GM12878 (cell line): Measurements from ENCODE around the gene ZNF625. TPM values are rescaled to one million over a fixed set of nuclear protein-coding genes. Genes with fewer than 3 reads are reported as not detected.
A peak's percentile ranks its signal among the peaks of the same experiment; 100 is the strongest.

ENCODE experiments used
- ATAC-seq: fragments of 200-7000 bp; cut with Tn5 transposase; 3 replicates; pipeline ENCODE4 v1.9.1; 2020; ENCODE audit warnings: mild to moderate bottlenecking, moderate library complexity
- BruUV-seq: library from RNA; stranded (reverse); fragments of 400-500 nt; replicated peaks from 2 replicates; lab custom pipeline; 2021; lab: Mats Ljungman, UMichigan
- CTCF ChIA-PET: fragments of 300-600 bp; sonication (Branson Sonifier 250); formaldehyde crosslinking; extraction: SDS; loops from one replicate; lab custom pipeline; 2021; ENCODE audit warnings: inconsistent platforms; lab: Yijun Ruan, JAX
- POLR2A ChIA-PET: fragments of 350-600 bp; formaldehyde crosslinking; extraction: SDS; loops from one replicate; lab custom pipeline; 2021; ENCODE audit warnings: inconsistent platforms; lab: Charles Lee
- RAD21 ChIA-PET: fragments of 300-600 bp; sonication (Branson Sonifier 250); formaldehyde crosslinking; loops from one replicate; lab custom pipeline; 2023; ENCODE audit warnings: antibody characterized with exemption; ENCODE audit not compliant: unreplicated experiment; lab: Charles Lee
- SMC1A ChIA-PET: fragments of 300-600 bp; sonication (Branson Sonifier 250); formaldehyde crosslinking; loops from one replicate; lab custom pipeline; 2023; ENCODE audit not compliant: unreplicated experiment, uncharacterized antibody; lab: Charles Lee
- DNase-seq: peaks from one replicate; pipeline ENCODE4 v3.0.0-alpha.2; 2011; ENCODE audit warnings: low read depth, low spot score
- FAIRE-seq: peaks from 3 replicates; lab custom pipeline; 2011; peaks lifted over from hg19 to GRCh38; lab: Jason Lieb, UNC
- H2AFZ ChIP-seq: 2 replicates; pipeline ENCODE4 v1.6.0; 2011; ENCODE audit warnings: low read depth, low read length, control low read depth; ENCODE audit not compliant: control insufficient read depth
- H3K27ac ChIP-seq: 2 replicates; pipeline ENCODE4 v1.5.1; 2011; ENCODE audit warnings: control low read depth; ENCODE audit not compliant: control insufficient read depth, insufficient read depth
- H3K27me3 ChIP-seq, 2 experiments: replicated peaks in 1 of 2; 2 replicates each; pipeline versions ENCODE4 v1.6.0 to v1.6.1; 2011; ENCODE audit warnings: low read length in 1 of 2; ENCODE audit not compliant: control insufficient read depth in 2 of 2, insufficient read depth in 2 of 2
- H3K36me3 ChIP-seq, 2 experiments: 2 replicates each; pipeline ENCODE4 v1.5.1; 2011; ENCODE audit warnings: low read length in 1 of 2; ENCODE audit not compliant: control insufficient read depth in 2 of 2, insufficient read depth in 2 of 2
- H3K4me1 ChIP-seq: 2 replicates; pipeline ENCODE4 v1.6.1; 2011; ENCODE audit warnings: mild to moderate bottlenecking, low read length, moderate library complexity, mixed read lengths; ENCODE audit not compliant: control insufficient read depth, insufficient read depth
- H3K4me2 ChIP-seq: 2 replicates; pipeline ENCODE4 v1.6.0; 2011; ENCODE audit warnings: control low read depth; ENCODE audit not compliant: control insufficient read depth, insufficient read depth
- H3K4me3 ChIP-seq: fragments of 200-600 bp; sonication (generic); 2 replicates; pipeline ENCODE4 v1.5.1; 2016
- H3K79me2 ChIP-seq: 2 replicates; pipeline ENCODE4 v1.6.0; 2011; ENCODE audit warnings: low read length; ENCODE audit not compliant: control insufficient read depth, insufficient read depth
- H3K9ac ChIP-seq: 2 replicates; pipeline ENCODE4 v1.8.0; 2011; ENCODE audit warnings: low read length, control low read depth, mixed read lengths; ENCODE audit not compliant: control insufficient read depth, insufficient read depth
- H3K9me3 ChIP-seq: replicated peaks from 3 replicates; pipeline ENCODE4 v1.5.1; 2011; ENCODE audit warnings: mild to moderate bottlenecking, low read length; ENCODE audit not compliant: control insufficient read depth, insufficient read depth
- H4K20me1 ChIP-seq: 2 replicates; pipeline ENCODE4 v1.6.0; 2011; ENCODE audit not compliant: control insufficient read depth, insufficient read depth
- CEBPB ChIP-seq, 2 experiments: fragments of 150-350 bp in 1 of 2; IDR thresholded peaks; 2 replicates each; pipeline ENCODE4 v1.6.1; 2012 to 2014; ENCODE audit warnings: low read depth in 2 of 2, low read length in 2 of 2, borderline replicate concordance in 1 of 2, inconsistent platforms in 1 of 2
- GABPA ChIP-seq: IDR thresholded peaks from 2 replicates; pipeline ENCODE4 v1.6.1; 2014; ENCODE audit warnings: antibody characterized with exemption, low read depth, mild to moderate bottlenecking, inconsistent platforms
- HDGF ChIP-seq: fragments of 450-650 bp; IDR thresholded peaks from 2 replicates; pipeline ENCODE4 v1.6.1; 2016; ENCODE audit warnings: antibody characterized with exemption
- IRF3 ChIP-seq: fragments of 450-650 bp; IDR thresholded peaks from 2 replicates; pipeline ENCODE4 v1.6.1; 2014; ENCODE audit warnings: mild to moderate bottlenecking
- POLR2AphosphoS2 ChIP-seq: IDR thresholded peaks from 2 replicates; pipeline ENCODE4 v1.6.1; 2011; ENCODE audit warnings: low read depth, mild to moderate bottlenecking, low read length, improper control_type of control experiment, moderate library complexity
- RAD51 ChIP-seq: fragments of 450-650 bp; IDR thresholded peaks from 2 replicates; pipeline ENCODE4 v1.6.1; 2016; ENCODE audit warnings: moderate library complexity, mild to moderate bottlenecking, inconsistent platforms
- SIN3A ChIP-seq: IDR thresholded peaks from 2 replicates; pipeline ENCODE4 v1.6.1; 2012; ENCODE audit warnings: low read depth, low read length, improper control_type of control experiment
- SMAD5 ChIP-seq: IDR thresholded peaks from 2 replicates; pipeline ENCODE4 v1.6.1; 2016; ENCODE audit warnings: antibody characterized with exemption, low read depth
- TCF7 ChIP-seq: IDR thresholded peaks from 2 replicates; pipeline ENCODE4 v1.6.1; 2014; ENCODE audit warnings: antibody characterized with exemption, borderline replicate concordance
- ZSCAN29 ChIP-seq: fragments of 450-650 bp; IDR thresholded peaks from 2 replicates; pipeline ENCODE4 v1.6.1; 2017; ENCODE audit warnings: mild to moderate bottlenecking, moderate library complexity
- WGBS: methylation state at CpG from one replicate; pipeline ENCODE4 v1.1.6; 2016; ENCODE audit warnings: low lambda C conversion rate; ENCODE audit not compliant: insufficient replicate concordance, insufficient coverage; ENCODE audit errors: missing lambda C conversion rate; 5-methylcytosine and 5-hydroxymethylcytosine counted together
- in situ Hi-C: fragments of 300-500 bp; cut with MboI; formaldehyde crosslinking; loops from 9 replicates; pipeline ENCODE4 v1.14.3; 2018; ENCODE audit warnings: mixed read lengths
- intact Hi-C: fragments of 100-400 bp; cut with micrococcal nuclease; formaldehyde crosslinking; loops from one replicate; pipeline ENCODE4 v1.14.2; 2022; ENCODE audit not compliant: unreplicated experiment
- polyA plus RNA-seq, 11 experiments: library from polyadenylated mRNA; depleted of rRNA in 4 of 11; unstranded in 6 of 11; stranded (reverse) in 5 of 11; fragments of >200 nt; fragmentation: Nextera tagmentation in 4 of 11; fragmentation: Illumina TruSeq in 1 of 11; extraction: Ambion mirVana in 4 of 11; extraction: Trizol in 1 of 11; gene quantifications; 1 replicate in 1 of 11; 2 replicates in 10 of 11; pipeline versions ENCODE4 v1.2.1 to v1.2.3, GENCODE V29; 2011 to 2016; ENCODE audit warnings: inconsistent platforms in 2 of 11, missing spikeins in 2 of 11, low read depth in 1 of 11
- total RNA-seq, 4 experiments: library from RNA; depleted of rRNA in 3 of 4; stranded (reverse); fragments of >200 nt in 3 of 4; fragmentation: Illumina TruSeq in 1 of 4; extraction: Trizol in 1 of 4; gene quantifications; 2 replicates each; pipeline versions ENCODE4 v1.2.1 to v1.2.3, GENCODE V29; 2013 to 2021
- TF ChIP-seq, protein P1 (sequence below): IDR thresholded peaks from 2 replicates; pipeline ENCODE4 v1.6.1; 2012; ENCODE audit warnings: low read length, inconsistent platforms
- TF ChIP-seq, protein P2 (sequence below): IDR thresholded peaks from 2 replicates; pipeline ENCODE4 v1.6.1; 2011; ENCODE audit warnings: borderline replicate concordance, low read depth, mild to moderate bottlenecking, moderate library complexity, mixed read lengths, low read length; ENCODE audit not compliant: insufficient read depth; ENCODE audit errors: extremely low read length
- TF ChIP-seq, protein P3 (sequence below): IDR thresholded peaks from 2 replicates; pipeline ENCODE4 v1.6.1; 2012; ENCODE audit warnings: low read depth, low read length, improper control_type of control experiment

ZNF625 gene
- total and polyA plus RNA-seq, 10 of the 15 experiments (the other 5 are each of a cell fraction or from before 2014, with no cell fraction given): 0.52 to 5.0 (median 1.3) TPM

- in situ Hi-C loops (no loop called here), intact Hi-C loops (no loop called here)
- Histone ChIP-seq H3K4me2 (peak overlapping the region; percentile 87), H3K4me3 (peak overlapping the region; percentile 95), H4K20me1 (no peaks in the 10 kb centered on the region), H3K79me2 (peaks cover 13% of the 10 kb centered on the region), H3K9ac (peak overlapping the region; percentile 91), H3K27me3 (no peaks in the 10 kb centered on the region), H3K4me1 (no peaks in the 10 kb centered on the region), H3K27ac (no peak overlapping the region), H3K9me3 (peaks cover 7% of the 10 kb centered on the region; the same call in 2 of the 3 replicates), H2AFZ (no peak overlapping the region; the same call in 1 of the 2 replicates), H3K36me3 (no peaks in the 10 kb centered on the region; a peak in 1 of 4 replicates)
- ChIA-PET CTCF (interaction anchor here (1.6 kb wide), 1 partner anchor 15 kb away, joined by 5 read pairs; the partner anchor contains the start of gene ZNF20), POLR2A (no interaction called here), SMC1A (no interaction called here), RAD21 (interaction anchor here (1.2 to 1.6 kb wide), 3 partner anchors 96 to 232 kb away, joined by 4 to 5 read pairs (median 4); partner anchors contain the start of gene ZNF563)
- FAIRE-seq: peak; percentile 38
- 17% methylated on average over 11 of the region's 11 CpGs for WGBS
- no peak for DNase-seq
- TF ChIP-seq, protein P1, sequence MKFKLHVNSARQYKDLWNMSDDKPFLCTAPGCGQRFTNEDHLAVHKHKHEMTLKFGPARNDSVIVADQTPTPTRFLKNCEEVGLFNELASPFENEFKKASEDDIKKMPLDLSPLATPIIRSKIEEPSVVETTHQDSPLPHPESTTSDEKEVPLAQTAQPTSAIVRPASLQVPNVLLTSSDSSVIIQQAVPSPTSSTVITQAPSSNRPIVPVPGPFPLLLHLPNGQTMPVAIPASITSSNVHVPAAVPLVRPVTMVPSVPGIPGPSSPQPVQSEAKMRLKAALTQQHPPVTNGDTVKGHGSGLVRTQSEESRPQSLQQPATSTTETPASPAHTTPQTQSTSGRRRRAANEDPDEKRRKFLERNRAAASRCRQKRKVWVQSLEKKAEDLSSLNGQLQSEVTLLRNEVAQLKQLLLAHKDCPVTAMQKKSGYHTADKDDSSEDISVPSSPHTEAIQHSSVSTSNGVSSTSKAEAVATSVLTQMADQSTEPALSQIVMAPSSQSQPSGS: no peak
- TF ChIP-seq GABPA (no peak), ZSCAN29 (no peak), POLR2AphosphoS2 (no peak), RAD51 (no peak), IRF3 (no peak), SIN3A (no peak), CEBPB (IDR thresholded peaks at IDR 0.05; ENCODE audit: borderline replicate concordance in 1 of 2, low read depth in 2 of 2, low read length in 2 of 2) (no peak), TCF7 (no peak), HDGF (no peak), SMAD5 (no peak)
- TF ChIP-seq, protein P2, sequence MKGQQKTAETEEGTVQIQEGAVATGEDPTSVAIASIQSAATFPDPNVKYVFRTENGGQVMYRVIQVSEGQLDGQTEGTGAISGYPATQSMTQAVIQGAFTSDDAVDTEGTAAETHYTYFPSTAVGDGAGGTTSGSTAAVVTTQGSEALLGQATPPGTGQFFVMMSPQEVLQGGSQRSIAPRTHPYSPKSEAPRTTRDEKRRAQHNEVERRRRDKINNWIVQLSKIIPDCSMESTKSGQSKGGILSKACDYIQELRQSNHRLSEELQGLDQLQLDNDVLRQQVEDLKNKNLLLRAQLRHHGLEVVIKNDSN: no peak
- TF ChIP-seq, protein P3, sequence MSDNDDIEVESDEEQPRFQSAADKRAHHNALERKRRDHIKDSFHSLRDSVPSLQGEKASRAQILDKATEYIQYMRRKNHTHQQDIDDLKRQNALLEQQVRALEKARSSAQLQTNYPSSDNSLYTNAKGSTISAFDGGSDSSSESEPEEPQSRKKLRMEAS: no peak
- BruUV-seq: TSS peak; percentile 78
- ATAC-seq: no peak
These were observed 1.1 kb downstream of the ZNF625 start for GRCh38 chr19:12155324-12155860.
